Fibroblast of mammary gland (primary cell): ENCODE measurements around the gene STX10.
"Not testable (repeated sequence)": the region's sequence is repeated elsewhere in the genome, so short reads cannot be mapped to it uniquely, and the experiment has no call there.

Experiments
- DNase-seq: peaks from one replicate; pipeline ENCODE4 v3.0.0-alpha.2; 2010; ENCODE audit warnings: low read depth
- H3K4me3 ChIP-seq: 2 replicates; pipeline ENCODE4 v1.5.1; 2011; ENCODE audit warnings: low read depth, mild to moderate bottlenecking, low read length, moderate library complexity; ENCODE audit not compliant: control insufficient read depth
- TF ChIP-seq, protein P1 (sequence below): conservative IDR thresholded peaks from 2 replicates; pipeline ENCODE4 v1.5.1; 2011; ENCODE audit warnings: low read depth, low read length, inconsistent platforms; ENCODE audit not compliant: control insufficient read depth, insufficient read depth

The STX10 gene, protein sequence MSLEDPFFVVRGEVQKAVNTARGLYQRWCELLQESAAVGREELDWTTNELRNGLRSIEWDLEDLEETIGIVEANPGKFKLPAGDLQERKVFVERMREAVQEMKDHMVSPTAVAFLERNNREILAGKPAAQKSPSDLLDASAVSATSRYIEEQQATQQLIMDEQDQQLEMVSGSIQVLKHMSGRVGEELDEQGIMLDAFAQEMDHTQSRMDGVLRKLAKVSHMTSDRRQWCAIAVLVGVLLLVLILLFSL

DNA sequence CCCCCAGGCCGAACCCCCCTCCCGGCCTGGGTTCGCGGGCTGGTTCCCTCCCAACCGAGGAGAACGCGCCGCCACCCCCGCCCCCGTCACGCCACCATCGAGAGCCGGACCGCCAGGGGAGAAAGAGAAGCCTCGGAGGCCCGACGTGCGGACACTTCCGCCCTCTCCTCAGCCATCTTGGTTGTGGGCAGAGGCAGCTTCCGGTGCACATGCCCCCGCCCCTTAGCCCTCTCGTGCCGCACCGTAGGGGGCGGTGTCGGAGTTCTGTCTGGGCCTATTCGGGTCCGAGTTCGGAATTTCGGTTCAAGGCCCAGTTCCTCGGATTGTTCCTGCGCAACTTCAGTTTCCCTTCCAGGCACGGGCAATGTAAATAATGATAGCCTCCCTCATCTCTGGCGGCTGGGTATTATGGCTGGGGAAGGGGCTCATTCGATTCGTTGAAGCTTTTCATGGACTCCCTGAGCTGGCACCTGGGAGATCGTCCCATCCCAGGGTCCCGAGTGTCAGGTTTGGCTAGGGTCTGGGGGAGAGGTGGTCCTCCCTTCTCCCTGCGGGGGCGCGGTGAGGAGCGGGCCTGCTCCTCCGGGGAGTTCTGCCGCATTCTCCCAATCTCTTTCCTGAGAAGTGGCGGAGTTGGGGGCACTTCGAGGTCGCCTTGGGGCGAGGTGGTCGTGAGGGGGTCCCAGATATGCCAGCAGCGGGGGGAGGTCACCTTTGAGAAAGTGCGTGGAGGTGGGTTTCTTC, at the start of gene STX10, which contains the start of gene IER2:
Gene STX10, minus strand, starts transcription at position 189 of the 744 bp plus-strand sequence. CDS start 202 bp downstream, outside the sequence.
Gene IER2, plus strand, starts transcription at position 225 of the 744 bp plus-strand sequence. CDS start 2,776 bp downstream, outside the sequence.
- TF ChIP-seq, protein P1, sequence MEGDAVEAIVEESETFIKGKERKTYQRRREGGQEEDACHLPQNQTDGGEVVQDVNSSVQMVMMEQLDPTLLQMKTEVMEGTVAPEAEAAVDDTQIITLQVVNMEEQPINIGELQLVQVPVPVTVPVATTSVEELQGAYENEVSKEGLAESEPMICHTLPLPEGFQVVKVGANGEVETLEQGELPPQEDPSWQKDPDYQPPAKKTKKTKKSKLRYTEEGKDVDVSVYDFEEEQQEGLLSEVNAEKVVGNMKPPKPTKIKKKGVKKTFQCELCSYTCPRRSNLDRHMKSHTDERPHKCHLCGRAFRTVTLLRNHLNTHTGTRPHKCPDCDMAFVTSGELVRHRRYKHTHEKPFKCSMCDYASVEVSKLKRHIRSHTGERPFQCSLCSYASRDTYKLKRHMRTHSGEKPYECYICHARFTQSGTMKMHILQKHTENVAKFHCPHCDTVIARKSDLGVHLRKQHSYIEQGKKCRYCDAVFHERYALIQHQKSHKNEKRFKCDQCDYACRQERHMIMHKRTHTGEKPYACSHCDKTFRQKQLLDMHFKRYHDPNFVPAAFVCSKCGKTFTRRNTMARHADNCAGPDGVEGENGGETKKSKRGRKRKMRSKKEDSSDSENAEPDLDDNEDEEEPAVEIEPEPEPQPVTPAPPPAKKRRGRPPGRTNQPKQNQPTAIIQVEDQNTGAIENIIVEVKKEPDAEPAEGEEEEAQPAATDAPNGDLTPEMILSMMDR = peak; percentile 38
- peak within 1 kb of the TSS; percentile 98 for H3K4me3 ChIP-seq
- peak; percentile 92 for DNase-seq

DNA sequence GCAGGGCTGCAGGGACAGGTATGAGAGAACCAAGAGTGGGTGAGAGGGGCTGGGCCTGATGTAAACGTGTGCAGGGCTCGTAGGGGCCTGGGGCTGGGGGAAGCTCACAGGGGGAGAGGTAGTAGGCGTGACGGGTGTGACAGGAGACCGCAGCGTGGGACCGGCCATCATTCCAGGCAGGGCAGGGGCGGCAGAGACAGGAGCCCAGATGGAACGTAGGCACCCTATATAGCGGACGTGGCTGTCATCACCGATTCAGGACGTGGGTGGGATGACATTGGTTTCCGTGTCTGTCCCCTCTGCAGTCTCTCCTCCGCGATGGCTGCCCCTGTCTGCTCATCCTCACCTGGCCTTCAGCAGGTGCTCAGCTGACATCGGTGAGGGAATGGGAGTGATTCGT, 48.5 kb upstream of the STX10 start:
- TF ChIP-seq, protein P1 = no peak
- no peak overlapping the region for H3K4me3 ChIP-seq
- DNase-seq = no peak

DNA sequence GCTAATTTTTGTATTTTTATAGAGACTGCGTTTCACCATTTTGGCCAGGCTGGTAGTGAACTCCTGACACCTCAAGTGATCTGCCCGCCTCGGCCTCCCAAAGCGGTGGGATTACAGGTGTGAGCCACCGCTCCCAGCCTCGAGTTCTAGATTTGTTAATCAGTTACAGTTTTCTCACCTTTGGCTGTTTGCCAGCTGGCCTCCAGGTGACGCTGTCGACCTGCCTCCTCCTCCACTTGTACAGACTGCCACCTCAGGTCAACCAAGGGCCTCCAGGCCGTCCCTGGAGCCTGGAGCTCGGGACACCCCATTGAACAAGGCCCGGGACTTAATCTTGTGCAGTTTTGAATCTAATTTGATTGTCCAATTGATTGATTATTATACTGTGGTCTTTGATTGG, 45.5 kb upstream of the STX10 start:
- DNase-seq = no peak
- H3K4me3 ChIP-seq = no peak overlapping the region
- TF ChIP-seq, protein P1 = no peak

DNA sequence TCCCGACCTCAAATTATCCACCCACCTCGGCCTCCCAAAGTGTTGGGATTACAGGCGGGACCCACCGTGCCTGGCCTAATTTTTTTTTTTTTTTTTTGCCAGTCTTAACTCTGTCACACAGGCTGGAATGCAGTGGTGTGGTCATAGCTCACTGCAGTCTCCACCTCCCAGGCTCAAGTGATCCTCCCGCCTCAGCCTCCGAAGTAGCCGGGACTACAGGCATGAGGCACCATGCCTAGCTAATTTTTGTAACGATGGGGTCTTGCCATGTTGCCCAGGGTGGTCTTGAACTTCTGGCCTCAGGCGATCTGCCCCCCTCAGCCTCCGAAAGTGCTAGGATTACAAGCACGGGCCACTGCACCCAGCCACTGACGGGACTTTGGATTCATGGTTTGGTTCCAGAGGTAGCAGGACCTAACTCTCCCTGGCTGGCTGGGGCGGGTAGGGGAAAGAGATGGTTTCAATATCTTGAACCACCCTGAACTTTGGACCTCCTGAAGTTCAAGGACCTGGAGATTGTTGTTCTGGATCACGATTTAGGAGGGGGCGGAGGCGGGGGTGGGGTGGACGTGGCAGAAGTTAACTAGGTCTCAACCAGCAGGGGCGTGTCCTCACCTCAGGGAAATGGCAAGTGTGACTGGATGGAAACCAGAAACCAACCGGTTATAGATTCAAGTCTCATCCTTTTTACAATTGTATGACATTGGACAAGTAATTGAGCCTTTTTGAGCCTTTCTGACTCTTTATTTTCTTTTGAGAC, 40.8 kb upstream of the STX10 start:
- H3K4me3 ChIP-seq = no peak overlapping the region
- DNase-seq = no peak
- TF ChIP-seq, protein P1 = no peak

DNA sequence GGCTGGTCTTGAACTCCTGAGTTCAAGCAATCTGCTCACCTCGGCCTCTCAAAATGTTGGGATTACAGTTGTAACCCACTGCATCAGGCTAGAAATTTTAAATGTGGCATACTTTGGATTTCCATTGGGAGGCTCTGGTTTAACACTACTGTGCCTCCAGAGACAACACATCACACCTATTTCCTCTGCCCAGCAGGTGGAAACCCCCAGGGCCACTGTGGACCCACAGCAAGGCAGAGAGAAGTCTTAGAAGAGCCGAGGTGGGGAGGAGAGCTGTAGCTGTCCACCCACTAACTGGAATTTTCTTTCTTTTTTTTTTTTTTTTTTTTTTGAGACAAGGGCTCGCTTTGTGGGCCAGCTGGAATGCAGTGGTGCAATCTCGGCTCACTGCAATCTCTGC, 39.4 kb upstream of the STX10 start:
- TF ChIP-seq, protein P1 = no peak
- H3K4me3 ChIP-seq = no peak overlapping the region
- DNase-seq = no peak

DNA sequence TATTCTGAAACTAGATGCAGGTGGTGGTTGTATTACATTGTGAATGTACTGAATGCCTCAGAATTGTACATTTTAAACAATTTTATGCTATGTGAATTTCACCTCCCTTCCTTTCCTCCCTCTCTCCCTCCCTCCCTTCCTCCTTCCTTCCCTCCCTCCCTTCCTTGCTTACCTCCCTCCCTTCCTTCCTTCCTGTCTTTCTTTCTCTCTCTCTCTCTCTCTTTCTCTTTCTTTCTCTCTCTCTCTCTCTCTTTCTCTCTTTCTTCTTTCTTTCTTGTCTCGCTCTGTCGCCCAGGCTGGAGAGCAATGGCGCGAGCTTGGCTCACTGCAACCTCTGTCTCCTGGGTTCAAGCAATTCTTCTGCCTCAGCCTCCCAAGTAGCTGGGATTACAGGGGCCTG, 37.2 kb upstream of the STX10 start:
- TF ChIP-seq, protein P1 = no peak
- H3K4me3 ChIP-seq = no peak overlapping the region
- no peak for DNase-seq

DNA sequence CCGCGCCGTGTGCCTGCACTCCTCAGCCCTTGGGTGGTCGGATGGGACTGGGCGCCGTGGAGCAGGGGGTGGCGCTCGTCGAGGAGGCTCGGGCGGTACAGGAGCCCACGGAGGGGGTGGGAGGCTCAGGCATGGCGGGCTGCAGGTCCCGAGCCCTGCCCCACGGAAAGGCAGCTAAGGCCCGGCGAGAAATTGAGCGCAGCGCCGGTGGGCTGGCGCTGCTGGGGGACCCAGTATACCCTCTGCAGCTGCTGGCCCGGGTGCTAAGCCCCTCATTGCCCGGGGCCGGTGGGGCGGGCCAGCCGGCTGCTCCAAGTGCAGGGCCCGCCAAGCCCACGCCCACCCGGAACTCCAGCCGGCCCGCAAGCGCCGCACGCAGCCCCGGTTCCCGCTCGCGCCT, 36.5 kb upstream of the STX10 start:
- not testable (repeated sequence) for DNase-seq, H3K4me3 ChIP-seq

DNA sequence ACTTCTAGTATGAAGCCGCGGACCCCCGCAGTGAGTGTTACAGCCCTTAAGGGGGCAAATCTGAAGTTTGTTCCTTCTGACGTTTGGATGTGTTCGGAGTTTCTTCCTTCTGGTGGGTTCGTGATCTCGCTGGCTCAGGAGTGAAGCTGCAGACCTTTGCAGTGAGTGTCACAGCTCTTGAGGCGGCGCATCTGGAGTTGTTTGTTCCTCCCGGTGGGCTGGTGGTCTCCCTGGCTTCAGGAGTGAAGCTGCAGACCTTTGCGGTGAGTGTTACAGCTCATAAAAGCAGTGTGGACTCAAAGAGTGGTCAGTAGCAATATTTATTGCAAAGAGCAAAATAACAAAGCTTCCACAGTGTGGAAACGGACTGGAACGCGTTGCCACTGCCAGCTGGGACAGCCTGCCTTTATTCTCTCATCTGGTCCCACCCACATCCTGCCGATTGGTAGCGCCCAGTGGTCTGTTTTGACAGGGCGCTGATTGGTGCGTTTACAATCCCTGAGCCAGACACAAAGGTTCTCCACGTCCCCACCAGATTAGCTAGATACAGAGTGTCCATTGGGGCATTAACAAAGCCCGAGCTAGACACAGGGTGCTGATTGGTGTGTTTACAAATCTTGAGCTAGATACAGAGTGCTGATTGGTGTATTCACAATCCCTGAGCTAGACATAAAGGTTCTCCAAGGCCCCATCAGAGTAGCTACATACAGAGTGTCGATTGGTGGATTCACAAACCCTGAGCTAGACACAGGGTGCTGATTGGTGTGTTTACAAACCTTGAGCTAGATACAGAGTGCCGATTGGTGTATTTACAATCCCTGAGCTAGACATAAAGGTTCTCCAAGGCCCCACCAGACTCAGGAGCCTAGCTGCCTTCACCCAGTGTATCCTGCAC, 35.8 kb upstream of the STX10 start:
- not testable (repeated sequence) for DNase-seq

DNA sequence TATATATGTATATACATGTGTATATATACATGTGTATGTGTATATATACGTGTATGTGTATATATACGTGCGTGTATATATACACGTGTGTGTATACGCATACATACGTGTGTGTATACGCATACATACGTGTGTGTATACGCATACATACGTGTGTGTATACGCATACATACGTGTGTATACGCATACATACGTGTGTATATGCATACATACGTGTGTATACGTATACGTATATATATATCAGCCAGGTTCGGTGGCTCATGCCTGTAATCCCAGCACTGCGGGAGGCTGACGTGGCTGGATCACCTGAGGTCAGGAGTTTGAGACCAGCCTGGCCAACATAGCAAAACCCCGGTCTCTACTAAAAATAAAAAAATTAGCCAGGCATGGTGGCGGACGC, 34.8 kb upstream of the STX10 start:
- not testable (repeated sequence) for DNase-seq, H3K4me3 ChIP-seq

More for the DNA sequence above, 35.8 kb upstream of the STX10 start:
- H3K4me3 ChIP-seq = not testable (repeated sequence)
